Pulmonary artery endothelial cell (primary cell): ENCODE results near the gene SRCAP. TPM values are rescaled to one million over a fixed set of nuclear protein-coding genes. Genes with fewer than 3 reads are reported as not detected.

ENCODE experiments used
- DNase-seq: peaks from one replicate; pipeline ENCODE4 v3.0.0-alpha.2; 2011; ENCODE audit warnings: low read depth, low spot score
- total RNA-seq: library from RNA; depleted of rRNA; stranded (reverse); fragments of >200 nt; gene quantifications from 2 replicates; pipeline ENCODE4 v1.2.3, GENCODE V29; 2014

SRCAP gene
- total RNA-seq, 1 donor from 2014 or later: 33.4 TPM

- no peak for DNase-seq
Measured at GRCh38 chr16:30731411-30731810, 32.4 kb downstream of the SRCAP start.

GRCh38 chr16:30736995-30737793 lies 38.2 kb downstream of the SRCAP start:
- DNase-seq: no peak

GRCh38 chr16:30737794-30738648 lies 39.0 kb downstream of the SRCAP start:
- DNase-seq: no peak

GRCh38 chr16:30738984-30739951 lies 40.3 kb downstream of the SRCAP start:
- no peak for DNase-seq

GRCh38 chr16:30740364-30741251 lies 41.6 kb downstream of the SRCAP start:
- no peak for DNase-seq

GRCh38 chr16:30741461-30741914 lies 42.5 kb downstream of the SRCAP start:
- DNase-seq: peak; percentile 81

- DNase-seq: no peak
Measured at GRCh38 chr16:30743716-30744115, 44.7 kb downstream of the SRCAP start.

GRCh38 chr16:30744183-30744582 lies 45.2 kb downstream of the SRCAP start:
- DNase-seq: no peak

GRCh38 chr16:30745082-30745481 lies 46.1 kb downstream of the SRCAP start:
- DNase-seq: no peak

GRCh38 chr16:30746638-30747175 lies 47.7 kb downstream of the SRCAP start:
- no peak for DNase-seq

GRCh38 chr16:30747331-30747730 lies 48.4 kb downstream of the SRCAP start:
- no peak for DNase-seq

GRCh38 chr16:30747799-30748633 lies 49.0 kb downstream of the SRCAP start, which contains the start of gene PHKG2:
Gene PHKG2 (plus strand): TSS chr16:30748425. CDS start chr16:30748821, 396 bp downstream.
- peak; percentile 97 for DNase-seq

GRCh38 chr16:30748634-30749445 lies 49.9 kb downstream of the SRCAP start:
- no peak for DNase-seq

GRCh38 chr16:30750201-30750600 lies 51.2 kb downstream of the SRCAP start:
- no peak for DNase-seq

GRCh38 chr16:30750876-30751465 lies 52.0 kb downstream of the SRCAP start:
- no peak for DNase-seq

- DNase-seq: no peak
Measured at GRCh38 chr16:30753596-30753995, 54.6 kb downstream of the SRCAP start.

- DNase-seq: no peak
Measured at GRCh38 chr16:30755955-30756780, 57.2 kb downstream of the SRCAP start.
